ENCODE results near the gene KRTAP10-10. TPM values are rescaled to one million over a fixed set of nuclear protein-coding genes. Genes with fewer than 3 reads are reported as not detected.

The KRTAP10-10 gene
- total RNA-seq, 4 donors from 2014 or later, result not detected

- Histone ChIP-seq H3K36me3 (no peaks in the 10 kb centered on the region), H3K27ac (no peak overlapping the region), H3K4me1 (no peaks in the 10 kb centered on the region), H3K4me3 (no peak overlapping the region), H3K27me3 (peaks cover 55% of the 10 kb centered on the region), H3K9me3 (no peaks in the 10 kb centered on the region)
- ATAC-seq, result no peak
- TF ChIP-seq CTCF (IDR thresholded peaks at IDR 0.05) (no peak), POLR2A (IDR thresholded peaks at IDR 0.05) (no peak), POLR2AphosphoS5 (IDR thresholded peaks at IDR 0.05) (no peak), EP300 (IDR thresholded peaks at IDR 0.05) (no peak)
- 61 to 100% methylated on average over 2 to 3 of the region's 12 CpGs for WGBS, 2 donors (ENCODE audit: low coverage in 1 of 2)
Measured at GRCh38 chr21:44650973-44651675, 14.0 kb downstream of the KRTAP10-10 start.

GRCh38 chr21:44653123-44653522 is 16.0 kb downstream of the KRTAP10-10 start:
- Histone ChIP-seq H3K4me3 (no peak overlapping the region), H3K4me1 (no peaks in the 10 kb centered on the region), H3K9me3 (peaks cover 0 to 10% (median 0%) of the 10 kb centered on the region in 3 donors), H3K27ac (no peak overlapping the region), H3K27me3 (peaks cover 49% of the 10 kb centered on the region), H3K36me3 (no peaks in the 10 kb centered on the region)
- 39 to 43% methylated on average over 2 to 11 of the region's 14 CpGs for WGBS, 2 donors (ENCODE audit: low coverage in 1 of 2)
- TF ChIP-seq EP300 (IDR thresholded peaks at IDR 0.05) (no peak), CTCF (IDR thresholded peaks at IDR 0.05) (no peak), POLR2A (IDR thresholded peaks at IDR 0.05) (no peak), POLR2AphosphoS5 (IDR thresholded peaks at IDR 0.05) (no peak)
- ATAC-seq, result no peak

GRCh38 chr21:44653656-44654575 is 16.8 kb downstream of the KRTAP10-10 start:
- no peak for ATAC-seq
- Histone ChIP-seq H3K27me3 (peaks cover 49% of the 10 kb centered on the region), H3K36me3 (no peaks in the 10 kb centered on the region), H3K4me3 (no peak overlapping the region), H3K4me1 (no peaks in the 10 kb centered on the region), H3K9me3 (peaks cover 0 to 10% (median 0%) of the 10 kb centered on the region in 3 donors), H3K27ac (no peak overlapping the region)
- no peak for TF ChIP-seq POLR2A (IDR thresholded peaks at IDR 0.05)
- no peak for TF ChIP-seq CTCF (IDR thresholded peaks at IDR 0.05)
- no peak for TF ChIP-seq POLR2AphosphoS5 (IDR thresholded peaks at IDR 0.05)
- no peak for TF ChIP-seq EP300 (IDR thresholded peaks at IDR 0.05)
- 62 to 78% methylated on average over 4 to 7 of the region's 17 CpGs for whole genome bisulfite sequencing, 2 donors (ENCODE audit: low coverage in 1 of 2)

GRCh38 chr21:44654576-44655175 is 17.5 kb downstream of the KRTAP10-10 start, which contains the start of gene KRTAP12-4:
Gene KRTAP12-4, minus strand, starts transcription at chr21:44654659. Its CDS starts 45 bp downstream, at chr21:44654614.
- Histone ChIP-seq H3K4me3 (no peak within 1 kb of the TSS), H3K27ac (no peak within 1 kb of the TSS), H3K4me1 (no peaks in the 10 kb centered on the region), H3K27me3 (peaks cover 48% of the 10 kb centered on the region), H3K36me3 (no peaks in the 10 kb centered on the region), H3K9me3 (peaks cover 0 to 10% (median 0%) of the 10 kb centered on the region in 3 donors)
- TF ChIP-seq POLR2AphosphoS5 (IDR thresholded peaks at IDR 0.05), result no peak
- no peak for TF ChIP-seq CTCF (IDR thresholded peaks at IDR 0.05)
- TF ChIP-seq EP300 (IDR thresholded peaks at IDR 0.05), result no peak
- no peak for TF ChIP-seq POLR2A (IDR thresholded peaks at IDR 0.05)
- 61 to 90% methylated on average over 2 to 6 of the region's 9 CpGs for WGBS, 2 donors (ENCODE audit: low coverage in 1 of 2)
- ATAC-seq, result no peak

Data from gastroesophageal sphincter (tissue), 4 donors.